AG04450 (cell line): Measurements from ENCODE around the gene SLC29A1. TPM values are rescaled to one million over a fixed set of nuclear protein-coding genes. Genes with fewer than 3 reads are reported as not detected.

Experiments
- CTCF ChIA-PET: fragments of 300-600, 350-600 bp; formaldehyde crosslinking; extraction: SDS; loops from one replicate; lab custom pipeline; 2022; ENCODE audit warnings: antibody characterized with exemption, inconsistent platforms; lab: Charles Lee
- POLR2A ChIA-PET: fragments of 350-600 bp; formaldehyde crosslinking; extraction: SDS; loops from one replicate; lab custom pipeline; 2021; ENCODE audit warnings: antibody characterized with exemption, inconsistent platforms; lab: Yijun Ruan, JAX
- DNase-seq: peaks from one replicate; pipeline ENCODE4 v3.0.0-alpha.2; 2011; ENCODE audit warnings: low read depth, low spot score
- H3K27ac ChIP-seq: one replicate; pipeline ENCODE4 v1.5.1; 2012; ENCODE audit warnings: low read depth, low read length, control low read depth
- H3K27me3 ChIP-seq: one replicate; pipeline ENCODE4 v1.6.0; 2012; ENCODE audit warnings: low read length; ENCODE audit not compliant: control insufficient read depth, insufficient read depth
- H3K4me3 ChIP-seq: 2 replicates; pipeline ENCODE4 v1.5.1; 2011; ENCODE audit warnings: mild to moderate bottlenecking, low read depth, low read length, control low read depth
- H3K9me3 ChIP-seq: 2 replicates; pipeline ENCODE4 v1.5.1; 2012; ENCODE audit warnings: low read length; ENCODE audit not compliant: control insufficient read depth, insufficient read depth
- polyA plus RNA-seq: library from polyadenylated mRNA; depleted of rRNA; stranded (reverse); fragments of >200 nt; gene quantifications from 2 replicates; pipeline ENCODE4 v1.2.3, GENCODE V29; 2011
- TF ChIP-seq, protein P1 (sequence below): IDR thresholded peaks from 2 replicates; pipeline ENCODE4 v1.5.1; 2011; ENCODE audit warnings: low read depth, low read length, control low read depth, inconsistent platforms

Gene SLC29A1
- polyA plus RNA-seq, 1 experiment, result 13.2 TPM

DNA sequence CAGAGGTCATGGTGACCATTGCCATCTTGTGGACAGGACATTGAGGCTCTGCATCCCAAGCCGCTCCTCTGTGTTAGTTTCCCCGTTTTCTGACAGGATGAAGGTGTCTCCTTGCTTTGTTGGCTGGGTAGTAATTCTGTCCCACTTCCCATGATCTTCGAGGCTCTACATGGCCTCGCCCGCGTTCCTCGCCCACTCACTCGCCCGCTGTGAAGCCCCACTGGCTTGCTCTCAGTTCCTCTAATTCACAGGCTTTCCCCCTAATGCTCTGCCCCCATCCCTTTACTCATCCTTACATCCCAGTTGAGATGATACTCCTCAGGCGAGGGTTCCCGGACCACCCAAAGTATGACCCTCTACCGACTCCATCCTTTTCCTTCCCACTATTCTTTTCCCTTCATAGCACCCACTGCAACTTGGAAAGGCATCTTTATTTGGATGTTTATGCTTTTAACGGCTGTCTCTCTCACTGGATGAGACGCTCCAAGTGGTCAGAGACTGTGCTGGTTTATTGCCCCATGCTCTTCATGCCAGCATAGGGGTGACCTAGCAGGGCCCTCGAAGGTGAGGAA, 34.4 kb downstream of the SLC29A1 start:
- DNase-seq, result no peak
- POLR2A ChIA-PET, result interaction anchor here (1.5 to 3.6 kb wide), 2 partner anchors 11 to 85 kb away, joined by 6 to 107 read pairs; partner anchors contain the start of gene HSP90AB1
- H3K27me3 ChIP-seq, result no peaks in the 10 kb centered on the region
- CTCF ChIA-PET, result interaction anchor here (0.5 to 3.0 kb wide), 4 partner anchors 9 to 51 kb away, joined by 3 to 18 read pairs (median 5); partner anchors contain the start of gene NFKBIE
- H3K27ac ChIP-seq, result peak overlapping the region; percentile 39
- peak overlapping the region; percentile 95 for H3K4me3 ChIP-seq
- TF ChIP-seq, protein P1, sequence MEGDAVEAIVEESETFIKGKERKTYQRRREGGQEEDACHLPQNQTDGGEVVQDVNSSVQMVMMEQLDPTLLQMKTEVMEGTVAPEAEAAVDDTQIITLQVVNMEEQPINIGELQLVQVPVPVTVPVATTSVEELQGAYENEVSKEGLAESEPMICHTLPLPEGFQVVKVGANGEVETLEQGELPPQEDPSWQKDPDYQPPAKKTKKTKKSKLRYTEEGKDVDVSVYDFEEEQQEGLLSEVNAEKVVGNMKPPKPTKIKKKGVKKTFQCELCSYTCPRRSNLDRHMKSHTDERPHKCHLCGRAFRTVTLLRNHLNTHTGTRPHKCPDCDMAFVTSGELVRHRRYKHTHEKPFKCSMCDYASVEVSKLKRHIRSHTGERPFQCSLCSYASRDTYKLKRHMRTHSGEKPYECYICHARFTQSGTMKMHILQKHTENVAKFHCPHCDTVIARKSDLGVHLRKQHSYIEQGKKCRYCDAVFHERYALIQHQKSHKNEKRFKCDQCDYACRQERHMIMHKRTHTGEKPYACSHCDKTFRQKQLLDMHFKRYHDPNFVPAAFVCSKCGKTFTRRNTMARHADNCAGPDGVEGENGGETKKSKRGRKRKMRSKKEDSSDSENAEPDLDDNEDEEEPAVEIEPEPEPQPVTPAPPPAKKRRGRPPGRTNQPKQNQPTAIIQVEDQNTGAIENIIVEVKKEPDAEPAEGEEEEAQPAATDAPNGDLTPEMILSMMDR, result no peak
- no peaks in the 10 kb centered on the region; the same call in 1 of the 2 replicates for H3K9me3 ChIP-seq

DNA sequence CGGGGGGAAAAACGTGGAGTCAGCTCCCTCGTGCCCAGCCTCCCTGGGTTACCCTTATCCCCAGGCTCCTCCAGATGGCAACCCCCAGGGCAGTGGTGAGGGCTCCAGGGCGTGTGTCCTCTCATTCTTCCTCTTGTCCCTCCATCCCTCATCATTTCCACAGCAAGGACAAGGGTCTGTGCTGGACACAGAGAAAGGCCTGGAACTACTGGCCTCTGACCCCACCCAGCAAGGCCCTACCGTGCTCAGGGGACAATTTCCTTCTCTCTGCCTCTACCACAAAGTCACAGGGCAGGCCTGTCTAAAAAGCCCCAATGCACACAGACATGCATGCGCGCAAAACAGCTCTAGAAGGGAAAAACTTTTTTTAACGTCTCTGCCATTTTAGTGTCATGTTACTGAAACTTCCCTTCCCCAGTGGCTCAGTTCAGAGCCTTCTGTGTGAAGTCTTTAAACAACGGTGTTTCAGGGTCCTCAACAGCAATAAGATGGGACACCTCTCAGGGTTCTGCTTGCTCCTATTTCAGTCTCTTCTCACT, 35.0 kb downstream of the SLC29A1 start:
- no peak for DNase-seq
- ChIA-PET CTCF (interaction anchor here (0.5 to 3.0 kb wide), 2 partner anchors 9 to 36 kb away, joined by 5 to 18 read pairs; partner anchors contain the start of gene NFKBIE), POLR2A (interaction anchor here (3.6 kb wide), 1 partner anchor 11 kb away, joined by 107 read pairs; the partner anchor contains the start of gene HSP90AB1)
- H3K27me3 ChIP-seq, result no peaks in the 10 kb centered on the region
- no peak overlapping the region for H3K27ac ChIP-seq
- H3K4me3 ChIP-seq, result no peak overlapping the region
- H3K9me3 ChIP-seq, result no peaks in the 10 kb centered on the region; the same call in 1 of the 2 replicates
- TF ChIP-seq, protein P1, result no peak

DNA sequence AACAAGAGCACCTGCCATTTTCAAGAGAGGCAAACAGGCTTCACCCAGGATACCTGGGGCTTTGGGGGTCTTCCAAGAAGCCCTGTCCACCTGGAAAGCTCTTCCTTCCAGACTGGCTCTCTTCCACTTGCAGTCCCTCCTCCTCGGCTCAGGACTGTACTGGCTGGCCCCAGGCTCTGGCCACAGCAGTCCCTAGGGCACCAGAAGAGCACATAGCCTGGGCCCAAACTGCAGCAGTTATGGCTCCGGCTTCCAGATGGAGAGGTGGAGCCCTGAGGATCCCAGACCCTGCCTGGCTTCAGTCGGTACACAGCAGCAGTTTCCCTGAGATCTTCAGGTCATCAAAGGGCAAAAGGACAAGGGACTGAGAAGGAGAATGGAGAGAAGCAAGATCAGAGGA, 35.5 kb downstream of the SLC29A1 start:
- TF ChIP-seq, protein P1, result no peak
- no peak for DNase-seq
- ChIA-PET POLR2A (no interaction called here), CTCF (interaction anchor here (3.0 kb wide), 1 partner anchor 8 kb away, joined by 18 read pairs; the partner anchor contains the start of gene NFKBIE)
- Histone ChIP-seq H3K27me3 (no peaks in the 10 kb centered on the region), H3K4me3 (no peak overlapping the region), H3K9me3 (no peaks in the 10 kb centered on the region; the same call in 1 of the 2 replicates), H3K27ac (no peak overlapping the region)

DNA sequence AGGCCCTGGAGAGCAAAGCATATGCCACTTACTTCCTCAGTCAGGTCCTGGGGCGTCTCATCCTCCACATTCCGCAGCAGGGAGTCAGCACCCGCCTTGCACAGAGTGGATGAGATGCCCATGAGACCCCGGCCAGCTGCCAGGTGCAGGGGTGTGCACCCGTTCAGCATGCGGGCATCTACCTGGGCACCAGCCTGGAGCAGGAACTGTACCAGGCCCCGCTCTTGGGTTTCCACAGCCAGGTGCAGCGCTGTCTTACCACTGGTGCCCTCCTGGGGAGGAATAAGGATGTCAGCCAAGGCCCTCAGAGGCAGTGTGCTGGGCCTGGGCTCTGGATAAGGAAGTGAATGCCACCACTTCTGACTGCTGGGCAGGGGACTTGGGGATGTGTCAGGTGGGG, 36.6 kb downstream of the SLC29A1 start:
- Histone ChIP-seq H3K27me3 (no peaks in the 10 kb centered on the region), H3K27ac (no peak overlapping the region), H3K4me3 (no peak overlapping the region), H3K9me3 (no peaks in the 10 kb centered on the region; the same call in 1 of the 2 replicates)
- POLR2A ChIA-PET, result no interaction called here
- DNase-seq, result no peak
- TF ChIP-seq, protein P1, result no peak
- CTCF ChIA-PET, result no interaction called here
